ENCODE data around the gene ZNF330.

- TF ChIP-seq EZH2 (IDR thresholded peaks at IDR 0.05; ENCODE audit: borderline replicate concordance, low read length), result no peak
- TF ChIP-seq, protein P1, sequence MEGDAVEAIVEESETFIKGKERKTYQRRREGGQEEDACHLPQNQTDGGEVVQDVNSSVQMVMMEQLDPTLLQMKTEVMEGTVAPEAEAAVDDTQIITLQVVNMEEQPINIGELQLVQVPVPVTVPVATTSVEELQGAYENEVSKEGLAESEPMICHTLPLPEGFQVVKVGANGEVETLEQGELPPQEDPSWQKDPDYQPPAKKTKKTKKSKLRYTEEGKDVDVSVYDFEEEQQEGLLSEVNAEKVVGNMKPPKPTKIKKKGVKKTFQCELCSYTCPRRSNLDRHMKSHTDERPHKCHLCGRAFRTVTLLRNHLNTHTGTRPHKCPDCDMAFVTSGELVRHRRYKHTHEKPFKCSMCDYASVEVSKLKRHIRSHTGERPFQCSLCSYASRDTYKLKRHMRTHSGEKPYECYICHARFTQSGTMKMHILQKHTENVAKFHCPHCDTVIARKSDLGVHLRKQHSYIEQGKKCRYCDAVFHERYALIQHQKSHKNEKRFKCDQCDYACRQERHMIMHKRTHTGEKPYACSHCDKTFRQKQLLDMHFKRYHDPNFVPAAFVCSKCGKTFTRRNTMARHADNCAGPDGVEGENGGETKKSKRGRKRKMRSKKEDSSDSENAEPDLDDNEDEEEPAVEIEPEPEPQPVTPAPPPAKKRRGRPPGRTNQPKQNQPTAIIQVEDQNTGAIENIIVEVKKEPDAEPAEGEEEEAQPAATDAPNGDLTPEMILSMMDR (IDR thresholded peaks at IDR 0.05; ENCODE audit: low read length), result no peak
Observed at GRCh38 chr4:141207961-141208360, 12.7 kb upstream of the ZNF330 start.

All from OCI-LY1 (cell line).